ENCODE measurements around the gene FGB.

Gene FGB

DNA sequence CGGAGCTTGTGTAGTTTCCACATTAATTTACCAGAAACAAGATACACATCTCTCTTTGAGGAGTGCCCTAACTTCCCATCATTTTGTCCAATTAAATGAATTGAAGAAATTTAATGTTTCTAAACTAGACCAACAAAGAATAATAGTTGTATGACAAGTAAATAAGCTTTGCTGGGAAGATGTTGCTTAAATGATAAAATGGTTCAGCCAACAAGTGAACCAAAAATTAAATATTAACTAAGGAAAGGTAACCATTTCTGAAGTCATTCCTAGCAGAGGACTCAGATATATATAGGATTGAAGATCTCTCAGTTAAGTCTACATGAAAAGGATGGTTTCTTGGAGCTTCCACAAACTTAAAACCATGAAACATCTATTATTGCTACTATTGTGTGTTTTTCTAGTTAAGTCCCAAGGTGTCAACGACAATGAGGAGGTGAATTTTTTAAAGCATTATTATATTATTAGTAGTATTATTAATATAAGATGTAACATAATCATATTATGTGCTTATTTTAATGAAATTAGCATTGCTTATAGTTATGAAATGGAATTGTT lies at the start of gene FGB:
TSS of gene FGB (plus strand) at position 315 of the 558 bp plus-strand sequence. CDS start at position 323, 8 bp downstream.
- no peak for DNase-seq (ENCODE audit: low spot score)

DNA sequence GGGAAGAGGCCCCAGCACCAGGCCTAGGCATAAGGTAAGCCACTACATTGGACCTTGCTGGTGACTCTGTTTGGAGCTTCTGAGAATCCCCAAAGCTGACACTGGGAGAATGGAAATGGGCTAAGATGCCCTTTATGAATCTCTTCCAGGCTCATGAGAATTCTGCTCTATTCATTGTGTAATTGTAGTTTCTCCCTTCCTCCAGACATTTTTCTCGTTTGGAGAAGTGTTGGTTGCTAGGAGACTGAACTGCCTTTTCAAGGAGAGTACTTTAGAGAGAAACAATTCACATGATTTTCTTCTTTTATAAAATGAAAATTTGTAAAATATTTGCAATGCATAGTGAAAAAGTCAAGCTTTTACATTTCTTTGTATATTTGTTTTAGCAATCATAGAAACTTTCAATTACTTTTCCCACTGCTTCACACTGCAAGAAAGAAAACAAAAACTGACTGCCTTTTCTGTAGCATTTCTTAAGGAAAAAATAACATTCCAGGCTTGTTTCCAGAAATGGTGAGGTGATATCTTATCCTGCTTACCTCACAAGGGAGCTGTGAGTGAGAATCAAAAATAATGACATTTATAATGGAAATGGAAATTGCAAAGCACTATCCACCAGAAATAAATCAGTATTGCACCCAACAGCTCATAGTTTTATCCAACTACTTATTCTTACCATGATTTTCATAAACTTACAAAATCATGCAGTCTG lies 46.3 kb upstream of the FGB start:
- DNase-seq (ENCODE audit: low spot score): no peak

- DNase-seq (ENCODE audit: low spot score): no peak
Observed at GRCh38 chr4:154517591-154517990, 45.2 kb upstream of the FGB start.

- no peak for DNase-seq (ENCODE audit: low spot score)
Observed at GRCh38 chr4:154519214-154519613, 43.6 kb upstream of the FGB start.

DNA sequence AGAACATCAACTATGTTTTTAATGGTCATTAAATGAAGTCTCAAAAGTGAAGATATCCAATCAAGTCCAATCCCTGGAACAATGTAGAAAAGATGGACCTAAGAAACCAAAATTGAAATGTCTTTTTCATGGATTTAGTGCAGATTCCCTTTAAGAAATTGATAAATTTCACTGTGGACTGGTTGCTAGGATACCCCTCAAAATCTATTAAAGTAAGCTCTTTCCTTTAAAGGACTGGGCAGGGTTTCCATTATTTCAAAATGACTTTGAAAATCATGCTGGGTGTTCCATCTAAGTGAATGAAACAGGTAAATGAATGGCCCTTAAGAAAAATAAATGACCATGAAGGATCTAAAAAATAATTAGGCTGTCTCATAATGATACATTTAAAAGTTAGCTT lies 41.2 kb upstream of the FGB start:
- DNase-seq (ENCODE audit: low spot score): no peak

GRCh38 chr4:154526151-154526550 lies 36.7 kb upstream of the FGB start:
- no peak for DNase-seq (ENCODE audit: low spot score)

- no peak for DNase-seq (ENCODE audit: low spot score)
Observed at GRCh38 chr4:154527308-154527707, 35.5 kb upstream of the FGB start.

DNA sequence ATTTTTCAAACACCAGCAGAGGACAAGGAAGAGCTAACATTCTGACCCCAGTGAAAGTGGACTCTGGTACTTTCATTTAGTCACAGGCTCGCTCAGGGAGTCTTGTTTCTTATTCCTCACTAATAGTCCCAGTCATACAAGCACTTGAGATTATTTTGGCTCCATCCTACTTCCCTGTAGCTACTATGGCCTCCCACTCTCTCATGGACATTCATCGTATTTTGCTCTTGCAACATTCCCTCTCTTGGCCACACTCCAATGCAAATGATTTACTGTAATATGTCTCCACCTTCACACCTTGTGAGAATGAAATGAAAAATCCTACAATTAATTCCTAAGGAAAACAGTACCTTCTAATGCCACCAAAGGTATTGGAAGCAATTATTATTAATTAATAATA lies 33.9 kb upstream of the FGB start:
- no peak for DNase-seq (ENCODE audit: low spot score)

- no peak for DNase-seq (ENCODE audit: low spot score)
Observed at GRCh38 chr4:154529728-154530519, 32.9 kb upstream of the FGB start.

DNA sequence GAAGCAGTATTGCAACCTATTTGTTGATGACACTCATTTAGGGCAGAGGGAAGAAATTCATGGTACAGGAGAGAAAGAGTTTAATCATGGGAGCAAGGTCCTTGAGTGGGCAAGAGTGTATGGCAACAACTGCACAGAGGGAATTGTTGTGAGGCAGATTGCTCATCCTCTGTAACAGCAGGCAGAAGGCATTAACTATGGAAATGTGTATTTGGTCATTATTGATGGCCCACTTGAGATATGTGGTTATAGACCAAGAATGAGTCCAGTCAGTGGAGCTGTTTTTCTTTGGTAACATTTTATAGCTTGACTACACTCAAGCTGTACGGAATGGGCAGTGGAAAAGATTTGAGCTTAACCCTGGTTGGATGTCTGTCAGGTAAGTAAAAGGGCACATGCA lies 28.5 kb upstream of the FGB start:
- DNase-seq (ENCODE audit: low spot score): no peak

- DNase-seq (ENCODE audit: low spot score): no peak
Observed at GRCh38 chr4:154542271-154542879, 20.4 kb upstream of the FGB start.

DNA sequence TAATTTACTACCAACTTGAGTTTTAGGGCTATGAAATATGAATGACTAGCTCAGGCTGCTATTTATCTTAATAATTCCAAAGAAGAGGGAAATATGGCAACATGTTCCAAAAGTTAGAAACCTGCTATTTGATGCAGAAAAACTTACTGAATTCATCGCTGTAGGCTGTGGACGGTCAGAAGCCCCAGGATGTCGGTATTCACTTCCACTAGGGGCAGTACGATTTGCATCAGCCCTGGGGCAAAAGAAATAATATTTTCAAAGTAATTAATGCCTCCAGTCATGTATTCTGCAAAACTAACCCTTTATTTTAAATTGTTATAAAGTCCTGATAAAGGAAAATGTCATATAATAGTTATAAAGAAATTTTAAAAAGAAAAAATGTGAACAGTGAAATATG lies 17.1 kb upstream of the FGB start:
- DNase-seq (ENCODE audit: low spot score): no peak

- peak; percentile 88 for DNase-seq (ENCODE audit: low spot score)
Observed at GRCh38 chr4:154549894-154550790, 12.7 kb upstream of the FGB start, which contains the start of gene PLRG1. PLRG1 (minus strand) TSS chr4:154550400; CDS start chr4:154550308, 92 bp downstream.

GRCh38 chr4:154551872-154552686 lies 10.7 kb upstream of the FGB start:
- DNase-seq (ENCODE audit: low spot score): peak; percentile 62

DNA sequence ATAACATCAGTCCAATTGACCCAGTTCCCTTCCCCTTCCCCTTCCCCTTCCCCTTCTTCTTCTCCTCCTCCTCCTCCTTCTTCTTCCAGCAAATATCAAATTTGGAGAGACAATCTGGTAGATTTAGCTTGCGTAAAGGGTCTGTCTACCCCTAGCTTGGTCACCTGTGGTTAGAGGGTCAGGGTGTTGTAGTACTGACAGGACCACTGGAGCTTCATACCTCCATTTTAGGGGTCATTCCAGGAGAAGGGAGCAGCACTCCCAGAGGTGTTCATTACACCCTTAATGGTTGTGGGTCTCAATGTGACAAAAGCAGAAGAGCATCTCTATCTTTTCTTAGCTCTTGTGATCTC lies 3.7 kb upstream of the FGB start:
- DNase-seq (ENCODE audit: low spot score): no peak

GRCh38 chr4:154559494-154560418 lies 3.1 kb upstream of the FGB start:
- peak; percentile 70 for DNase-seq (ENCODE audit: low spot score)

GRCh38 chr4:154560419-154560801 lies 2.4 kb upstream of the FGB start:
- no peak for DNase-seq (ENCODE audit: low spot score)

- no peak for DNase-seq (ENCODE audit: low spot score)
Observed at GRCh38 chr4:154560824-154561231, 2.0 kb upstream of the FGB start.

DNA sequence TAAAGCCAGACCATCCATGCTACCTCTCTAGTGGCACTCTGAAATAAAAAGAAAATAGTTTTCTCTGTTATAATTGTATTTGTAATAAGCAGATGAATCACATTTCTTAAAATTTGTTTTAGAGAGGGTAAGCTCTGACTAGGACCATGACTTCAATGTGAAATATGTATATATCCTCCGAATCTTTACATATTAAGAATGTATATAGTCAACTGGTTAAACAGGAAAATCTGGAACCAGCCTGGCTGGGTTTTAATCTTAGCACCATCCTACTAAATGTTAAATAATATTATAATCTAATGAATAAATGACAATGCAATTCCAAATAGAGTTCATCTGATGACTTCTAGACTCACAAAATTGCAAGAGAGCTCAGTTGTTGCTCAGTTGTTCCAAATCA lies 1.5 kb downstream of the FGB start:
- DNase-seq (ENCODE audit: low spot score): no peak

DNA sequence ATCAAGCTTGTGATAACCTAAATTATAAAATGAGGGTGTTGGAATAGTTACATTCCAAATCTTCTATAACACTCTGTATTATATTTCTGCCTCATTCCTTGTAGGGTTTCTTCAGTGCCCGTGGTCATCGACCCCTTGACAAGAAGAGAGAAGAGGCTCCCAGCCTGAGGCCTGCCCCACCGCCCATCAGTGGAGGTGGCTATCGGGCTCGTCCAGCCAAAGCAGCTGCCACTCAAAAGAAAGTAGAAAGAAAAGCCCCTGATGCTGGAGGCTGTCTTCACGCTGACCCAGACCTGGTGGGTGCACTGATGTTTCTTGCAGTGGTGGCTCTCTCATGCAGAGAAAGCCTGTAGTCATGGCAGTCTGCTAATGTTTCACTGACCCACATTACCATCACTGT lies 2.9 kb downstream of the FGB start:
- DNase-seq (ENCODE audit: low spot score): no peak

Data from SW480 (cell line).